ENCODE measurements around the gene CLK1. TPM values are rescaled to one million over a fixed set of nuclear protein-coding genes. Genes with fewer than 3 reads are reported as not detected.

The CLK1 gene
- total and polyA plus RNA-seq, 9 of the 15 experiments (the other 6 are each of a cell fraction or from before 2014, with no cell fraction given) = 29.3 to 99.2 (median 47.0) TPM

- TF ChIP-seq HEY1 (CRISPR knock-in tag; IDR thresholded peaks at IDR 0.05; ENCODE audit: borderline replicate concordance) = 0 out of 2 replicates have a peak, but pooled peaks have one; percentile 36
- TF ChIP-seq ARHGAP35 (IDR thresholded peaks at IDR 0.05; ENCODE audit: partially characterized antibody) = peak; percentile 88
- TF ChIP-seq GTF2E2 (tag; IDR thresholded peaks at IDR 0.05) = 0 out of 2 replicates have a peak, but pooled peaks have one; percentile 48
- no peak for TF ChIP-seq KLF10 (CRISPR knock-in tag; IDR thresholded peaks at IDR 0.05)
- peak in 1 of 2 experiments; percentile 62; a peak in 1 of 4 replicates for TF ChIP-seq SIN3A (IDR thresholded peaks at IDR 0.05; ENCODE audit: borderline replicate concordance in 2 of 2, control insufficient read depth in 1 of 2, low read depth in 2 of 2, low read length in 2 of 2)
- peak; percentile 91 for TF ChIP-seq POLR2A (conservative IDR thresholded peaks at IDR 0.05)
- 0 out of 2 replicates have a peak, but pooled peaks have one; percentile 18 for TF ChIP-seq ATF4 (CRISPR knock-in tag; IDR thresholded peaks at IDR 0.05)
- 0 out of 2 replicates have a peak, but pooled peaks have one; percentile 19 for TF ChIP-seq ZBTB33 (CRISPR knock-in tag; IDR thresholded peaks at IDR 0.05)
- TF ChIP-seq MBD2 (IDR thresholded peaks at IDR 0.05; ENCODE audit: borderline replicate concordance, low read depth) = peak; percentile 92
- TF ChIP-seq ZC3H11A (IDR thresholded peaks at IDR 0.05; ENCODE audit: low read depth, low read length) = no peak
- TF ChIP-seq SUPT5H (IDR thresholded peaks at IDR 0.05) = peak; percentile 87
- TF ChIP-seq KLF6 (CRISPR knock-in tag; IDR thresholded peaks at IDR 0.05; ENCODE audit: borderline replicate concordance) = 0 out of 2 replicates have a peak, but pooled peaks have one; percentile 56
- TF ChIP-seq ZNF395 (CRISPR knock-in tag; IDR thresholded peaks at IDR 0.05) = peak; percentile 77
- no peak for TF ChIP-seq ARID1B (IDR thresholded peaks at IDR 0.05)
- peak; percentile 20; the same call in 1 of the 2 replicates for TF ChIP-seq CBX1 (IDR thresholded peaks at IDR 0.05; ENCODE audit: low read depth)
- TF ChIP-seq PCBP1 (IDR thresholded peaks at IDR 0.05; ENCODE audit: low read depth, low read length, poor library complexity, severe bottlenecking) = peak; percentile 70
- no peak for TF ChIP-seq ATF1 (CRISPR knock-in tag; IDR thresholded peaks at IDR 0.05)
- peak; percentile 40; the same call in 1 of the 2 replicates for TF ChIP-seq ATF1 (tag; IDR thresholded peaks at IDR 0.05)
- TF ChIP-seq NFRKB (IDR thresholded peaks at IDR 0.05; ENCODE audit: low read depth) = no peak
- 0 out of 2 replicates have a peak, but pooled peaks have one; percentile 17 for TF ChIP-seq DEAF1 (CRISPR knock-in tag; IDR thresholded peaks at IDR 0.05)
- no peak for TF ChIP-seq ELK1 (CRISPR knock-in tag; IDR thresholded peaks at IDR 0.05)
These were observed 52.9 kb downstream of the CLK1 start, which contains the start of gene BZW1 (continued) for GRCh38 chr2:200811333-200812121.

Data from K562 (cell line).